SK-N-MC (cell line): ENCODE measurements around the gene IFT57.

Experiments
- DNase-seq: peaks from one replicate; pipeline ENCODE4 v3.0.0-alpha.2; 2011; ENCODE audit warnings: low read depth, low spot score
- H3K27ac ChIP-seq: fragments of 200-600 bp; sonication (generic); 2 replicates; pipeline ENCODE4 v1.5.1; 2016; ENCODE audit warnings: mixed run types
- H3K36me3 ChIP-seq: fragments of 200-600 bp; sonication (generic); 2 replicates; pipeline ENCODE4 v1.6.1; 2017; ENCODE audit warnings: antibody characterized with exemption, low read length, mixed read lengths; ENCODE audit not compliant: insufficient read depth
- H3K4me3 ChIP-seq: fragments of 200-600 bp; sonication (generic); 2 replicates; pipeline ENCODE4 v1.5.1; 2016
- H3K9ac ChIP-seq: fragments of 200-600 bp; sonication (generic); 2 replicates; pipeline ENCODE4 v1.8.0; 2017; ENCODE audit warnings: mixed run types, mixed read lengths; ENCODE audit not compliant: insufficient read length
- H3K9me3 ChIP-seq: fragments of 200-600 bp; sonication (generic); 2 replicates; pipeline ENCODE4 v1.6.1; 2017; ENCODE audit warnings: low read depth, mild to moderate bottlenecking, antibody characterized with exemption, low read length, moderate library complexity, mixed read lengths
- EZH2 ChIP-seq: fragments of 200-600 bp; sonication (generic); IDR thresholded peaks from one replicate; pipeline ENCODE4 v1.6.1; 2017; ENCODE audit warnings: antibody characterized with exemption
- FOXP2 ChIP-seq: optimal IDR thresholded peaks from 2 replicates; pipeline ENCODE3; 2011; ENCODE audit warnings: mild to moderate bottlenecking, moderate library complexity; ENCODE audit not compliant: insufficient read depth; ENCODE audit errors: extremely low read length, control extremely low read depth
- POLR2AphosphoS5 ChIP-seq: IDR thresholded peaks from 2 replicates; pipeline ENCODE4 v1.6.1; 2012; ENCODE audit warnings: mild to moderate bottlenecking, low read depth, low read length, borderline replicate concordance

IFT57 gene

GRCh38 chr3:108183971-108184370, 38.3 kb downstream of the IFT57 start:
- Histone ChIP-seq H3K27ac (no peak overlapping the region), H3K4me3 (no peak overlapping the region), H3K9me3 (no peaks in the 10 kb centered on the region), H3K9ac (no peak overlapping the region), H3K36me3 (no peaks in the 10 kb centered on the region)
- DNase-seq: no peak
- TF ChIP-seq POLR2AphosphoS5 (no peak), EZH2 (no peak), FOXP2 (no peak)

DNA sequence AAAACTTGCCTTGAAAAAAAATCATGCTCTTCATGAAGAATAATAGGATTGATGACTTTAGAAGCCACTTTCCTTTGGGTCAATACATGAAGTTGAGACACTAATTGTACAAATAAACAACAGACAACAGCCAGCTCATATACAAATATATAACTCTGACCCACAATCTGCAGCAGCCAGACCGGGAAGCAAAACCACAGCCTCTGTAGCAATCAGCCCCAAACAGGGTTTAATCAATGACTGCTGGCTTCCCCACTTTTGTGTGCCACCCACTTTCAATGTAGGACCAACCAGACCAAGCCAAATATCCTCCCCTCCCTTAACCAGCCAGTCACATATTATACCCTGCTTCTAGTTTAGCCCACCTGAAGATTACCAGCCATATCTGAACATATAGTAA, 39.0 kb downstream of the IFT57 start:
- Histone ChIP-seq H3K36me3 (no peaks in the 10 kb centered on the region), H3K9ac (no peak overlapping the region), H3K4me3 (no peak overlapping the region), H3K27ac (no peak overlapping the region), H3K9me3 (no peaks in the 10 kb centered on the region)
- no peak for DNase-seq
- TF ChIP-seq EZH2 (no peak), POLR2AphosphoS5 (no peak)

DNA sequence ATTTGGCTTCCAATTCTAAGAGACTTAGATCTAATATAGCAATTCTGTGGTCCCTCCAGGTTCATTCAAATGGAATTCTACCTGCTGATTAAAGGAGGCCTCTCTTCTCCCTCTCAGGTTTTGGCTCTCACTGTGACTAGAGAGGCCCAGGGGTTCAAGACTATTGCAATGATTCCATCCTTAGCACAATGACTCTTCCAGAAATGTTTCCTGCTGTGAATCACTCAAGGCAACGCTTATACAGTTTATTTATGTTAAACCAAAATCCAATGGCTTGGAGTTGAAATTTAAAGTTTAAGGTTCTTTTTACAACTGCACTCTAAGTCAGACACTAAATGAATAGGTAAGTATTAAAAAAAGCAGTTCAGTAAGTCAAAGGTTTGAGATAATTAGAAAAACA, 39.9 kb downstream of the IFT57 start:
- H3K9me3 ChIP-seq: no peaks in the 10 kb centered on the region
- H3K9ac ChIP-seq: no peak overlapping the region
- no peaks in the 10 kb centered on the region for H3K36me3 ChIP-seq
- no peak for DNase-seq
- H3K27ac ChIP-seq: no peak overlapping the region
- no peak for TF ChIP-seq POLR2AphosphoS5
- H3K4me3 ChIP-seq: no peak overlapping the region

- Histone ChIP-seq H3K9me3 (no peaks in the 10 kb centered on the region), H3K27ac (no peak overlapping the region), H3K9ac (no peak overlapping the region), H3K4me3 (no peak overlapping the region), H3K36me3 (no peaks in the 10 kb centered on the region)
- TF ChIP-seq POLR2AphosphoS5: no peak
- no peak for DNase-seq
Observed at GRCh38 chr3:108181172-108181571, 41.1 kb downstream of the IFT57 start.

DNA sequence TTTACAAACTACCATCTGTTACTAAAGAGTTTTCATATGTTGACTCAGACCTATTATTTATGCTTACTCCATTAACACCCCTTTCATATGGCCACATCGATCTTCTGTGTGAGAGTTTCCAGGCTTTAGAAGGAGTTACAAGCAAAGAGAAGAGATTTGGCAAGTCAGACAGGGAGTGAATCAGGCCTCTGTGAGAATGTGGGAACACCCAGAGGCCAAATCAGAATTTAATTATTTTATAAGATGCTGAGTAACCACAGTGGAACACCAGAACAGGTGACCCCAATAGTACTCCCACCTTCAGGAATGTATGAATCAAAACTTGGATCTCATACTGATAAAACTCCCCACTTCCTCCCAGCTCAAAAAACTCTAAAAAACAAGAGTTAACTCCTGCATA, 42.0 kb downstream of the IFT57 start:
- H3K4me3 ChIP-seq: no peak overlapping the region
- H3K9me3 ChIP-seq: no peaks in the 10 kb centered on the region
- TF ChIP-seq EZH2 (no peak), POLR2AphosphoS5 (no peak), FOXP2 (no peak)
- H3K27ac ChIP-seq: no peak overlapping the region
- H3K9ac ChIP-seq: no peak overlapping the region
- no peaks in the 10 kb centered on the region for H3K36me3 ChIP-seq
- no peak for DNase-seq

- Histone ChIP-seq H3K4me3 (no peak overlapping the region), H3K9ac (no peak overlapping the region), H3K9me3 (no peaks in the 10 kb centered on the region), H3K36me3 (no peaks in the 10 kb centered on the region), H3K27ac (no peak overlapping the region)
- no peak for DNase-seq
- TF ChIP-seq POLR2AphosphoS5 (no peak), FOXP2 (no peak), EZH2 (no peak)
Observed at GRCh38 chr3:108178676-108179075, 43.5 kb downstream of the IFT57 start.

DNA sequence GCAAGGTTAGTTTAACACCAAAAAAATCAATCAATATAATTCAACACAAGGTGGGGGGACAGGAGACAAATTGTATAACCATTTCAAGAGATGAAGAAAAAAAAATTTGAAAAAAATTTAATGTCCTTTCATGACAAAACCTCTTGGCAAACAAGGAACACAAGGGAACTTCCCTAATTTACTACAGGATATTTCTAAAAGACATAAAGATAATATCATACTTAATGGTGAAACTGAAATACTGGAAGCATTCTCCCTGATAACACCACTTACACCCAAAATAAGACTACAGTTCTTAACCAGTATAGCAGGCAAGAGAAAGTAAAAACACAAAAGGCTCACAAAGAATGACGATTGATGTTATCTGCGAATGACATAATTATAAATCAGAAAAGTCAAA, 44.7 kb downstream of the IFT57 start:
- Histone ChIP-seq H3K4me3 (no peak overlapping the region), H3K9me3 (no peaks in the 10 kb centered on the region), H3K27ac (no peak overlapping the region), H3K36me3 (no peaks in the 10 kb centered on the region), H3K9ac (no peak overlapping the region)
- TF ChIP-seq FOXP2 (no peak), POLR2AphosphoS5 (no peak)
- no peak for DNase-seq

- no peak for TF ChIP-seq EZH2
- TF ChIP-seq POLR2AphosphoS5: no peak
- no peak for TF ChIP-seq FOXP2
Observed at GRCh38 chr3:108175352-108175751, 46.9 kb downstream of the IFT57 start.

DNA sequence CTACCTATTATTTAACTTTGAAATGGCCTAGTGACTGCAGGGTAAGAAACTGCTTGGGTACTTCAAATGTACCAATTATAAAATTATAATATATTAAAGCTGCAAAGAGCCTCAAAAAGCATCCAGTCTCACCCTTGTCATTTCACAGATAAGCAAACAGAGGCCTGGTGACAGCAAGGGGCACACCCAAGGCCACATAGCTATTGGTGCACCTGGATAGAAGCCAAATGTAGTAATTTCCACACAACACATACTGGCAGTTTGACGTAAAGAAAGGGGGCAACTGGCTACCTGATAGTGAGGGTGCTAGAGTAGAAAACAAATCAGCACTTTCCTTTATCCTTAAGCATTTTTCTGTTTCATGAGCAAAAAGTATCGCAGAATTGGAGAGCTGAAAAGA, 51.1 kb downstream of the IFT57 start:
- TF ChIP-seq POLR2AphosphoS5: no peak
- TF ChIP-seq EZH2: no peak
- no peak for TF ChIP-seq FOXP2
- Histone ChIP-seq H3K9me3 (no peaks in the 10 kb centered on the region), H3K27ac (no peak overlapping the region), H3K9ac (no peak overlapping the region), H3K36me3 (no peaks in the 10 kb centered on the region), H3K4me3 (no peak overlapping the region)
- DNase-seq: no peak

More at GRCh38 chr3:108175352-108175751, 46.9 kb downstream of the IFT57 start:
- Histone ChIP-seq H3K9ac (no peak overlapping the region), H3K27ac (no peak overlapping the region), H3K9me3 (no peaks in the 10 kb centered on the region), H3K4me3 (no peak overlapping the region), H3K36me3 (no peaks in the 10 kb centered on the region)
- DNase-seq: no peak
